Smooth muscle cell (in vitro differentiated cells): ENCODE data around the gene XKR7. TPM values are rescaled to one million over a fixed set of nuclear protein-coding genes. Genes with fewer than 3 reads are reported as not detected.

Experiments
- DNase-seq: peaks from one replicate; lab custom pipeline; 2025; ENCODE audit not compliant: unreplicated experiment; lab: John Stamatoyannopoulos, UW
- H2AFZ ChIP-seq: fragments of 200-600 bp; sonication (generic); 2 replicates; pipeline ENCODE4 v1.6.0; 2016; ENCODE audit warnings: antibody characterized with exemption, low read depth, mild to moderate bottlenecking
- H3F3A ChIP-seq: fragments of 200-600 bp; sonication (generic); 2 replicates; pipeline ENCODE4 v1.6.0; 2017; ENCODE audit warnings: antibody characterized with exemption, low read depth
- H3K27ac ChIP-seq: fragments of 200-600 bp; sonication (generic); 2 replicates; pipeline ENCODE4 v1.5.1; 2016; ENCODE audit warnings: low read depth, mild to moderate bottlenecking
- H3K27me3 ChIP-seq: fragments of 200-600 bp; sonication (generic); 2 replicates; pipeline ENCODE4 v1.6.1; 2016; ENCODE audit warnings: low read depth, mild to moderate bottlenecking
- H3K36me3 ChIP-seq: fragments of 200-600 bp; sonication (generic); 2 replicates; pipeline ENCODE4 v1.5.1; 2016; ENCODE audit warnings: low read depth
- H3K4me1 ChIP-seq: fragments of 200-600 bp; sonication (generic); 2 replicates; pipeline ENCODE4 v1.5.1; 2016; ENCODE audit warnings: low read depth
- H3K4me2 ChIP-seq: fragments of 200-600 bp; sonication (generic); 2 replicates; pipeline ENCODE4 v1.6.0; 2016; ENCODE audit warnings: mild to moderate bottlenecking
- H3K4me3 ChIP-seq: fragments of 200-600 bp; sonication (generic); 2 replicates; pipeline ENCODE4 v1.5.1; 2016; ENCODE audit warnings: mild to moderate bottlenecking
- H3K79me2 ChIP-seq: fragments of 200-600 bp; sonication (generic); 2 replicates; pipeline ENCODE4 v1.6.0; 2016; ENCODE audit warnings: low read depth, mild to moderate bottlenecking
- H3K9ac ChIP-seq: fragments of 200-600 bp; sonication (generic); 2 replicates; pipeline ENCODE4 v1.6.0; 2016; ENCODE audit warnings: low read depth
- H3K9me3 ChIP-seq: fragments of 200-600 bp; sonication (generic); replicated peaks from 2 replicates; pipeline ENCODE4 v1.5.1; 2016; ENCODE audit warnings: low read depth
- H4K20me1 ChIP-seq: fragments of 200-600 bp; sonication (generic); 2 replicates; pipeline ENCODE4 v1.6.0; 2016; ENCODE audit warnings: low read depth
- WGBS: methylation state at CpG from one replicate; pipeline ENCODE4 v1.1.7; 2016; ENCODE audit warnings: low lambda C conversion rate; 5-methylcytosine and 5-hydroxymethylcytosine counted together
- polyA plus RNA-seq: library from polyadenylated mRNA; unstranded; fragments of >200 nt; fragmentation: Nextera tagmentation; extraction: Ambion mirVana; gene quantifications from 2 replicates; pipeline ENCODE4 v1.2.1, GENCODE V29; 2016
- small RNA-seq: library from RNA; depleted of rRNA; stranded (forward); fragments of <200 nt; gene quantifications from one replicate; pipeline ENCODE3, GENCODE V24; 2014
- total RNA-seq: library from RNA; depleted of rRNA; stranded (reverse); fragments of >200 nt; gene quantifications from 2 replicates; pipeline ENCODE4 v1.2.3, GENCODE V29; 2014
- TF ChIP-seq, protein P1 (sequence below): fragments of 200-600 bp; sonication (generic); IDR thresholded peaks from 2 replicates; pipeline ENCODE4 v1.5.1; 2017; ENCODE audit warnings: borderline replicate concordance, mild to moderate bottlenecking, antibody characterized with exemption; ENCODE audit not compliant: insufficient read depth, poor library complexity, severe bottlenecking

The XKR7 gene
- total and polyA plus RNA-seq, 2 experiments from 2014 or later: not detected

DNA sequence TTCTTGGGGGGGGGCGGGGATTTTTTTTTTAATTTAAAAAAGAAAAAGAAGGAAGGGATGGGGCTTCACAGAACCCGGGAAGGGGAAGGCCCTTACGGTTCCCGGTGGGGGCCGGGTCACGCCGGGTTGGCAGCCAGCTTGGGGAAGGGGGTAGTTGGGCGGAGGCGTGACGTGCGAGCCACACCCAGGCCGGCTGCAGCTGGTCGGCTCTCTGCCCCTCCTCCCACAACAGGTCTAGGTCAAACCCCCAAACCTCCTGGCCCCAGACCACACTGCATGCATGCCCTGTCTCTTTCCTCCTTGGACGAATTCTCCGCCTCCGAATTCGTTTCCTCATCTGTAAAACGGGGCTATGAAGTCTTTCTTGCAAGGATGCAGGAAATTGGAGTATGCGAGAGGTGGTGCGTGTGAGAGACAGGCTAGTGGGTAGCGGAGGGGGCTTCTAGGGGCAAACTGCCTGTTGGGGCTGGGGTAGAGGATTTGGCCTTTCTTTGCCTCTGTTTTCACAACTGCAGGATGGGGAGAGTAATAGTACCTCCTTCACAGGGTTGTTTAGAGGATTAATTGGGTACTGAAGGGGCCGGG, 84.9 kb downstream of the XKR7 start:
- Histone ChIP-seq H3K27me3 (peaks cover 86% of the 10 kb centered on the region), H3K9me3 (no peaks in the 10 kb centered on the region), H3K4me3 (peak overlapping the region; percentile 47), H4K20me1 (no peaks in the 10 kb centered on the region), H3K36me3 (no peaks in the 10 kb centered on the region), H2AFZ (no peak overlapping the region), H3F3A (no peaks in the 10 kb centered on the region), H3K4me1 (peaks cover 4% of the 10 kb centered on the region), H3K9ac (no peak overlapping the region), H3K79me2 (no peaks in the 10 kb centered on the region), H3K27ac (no peak overlapping the region), H3K4me2 (peak overlapping the region; percentile 85)
- TF ChIP-seq, protein P1, sequence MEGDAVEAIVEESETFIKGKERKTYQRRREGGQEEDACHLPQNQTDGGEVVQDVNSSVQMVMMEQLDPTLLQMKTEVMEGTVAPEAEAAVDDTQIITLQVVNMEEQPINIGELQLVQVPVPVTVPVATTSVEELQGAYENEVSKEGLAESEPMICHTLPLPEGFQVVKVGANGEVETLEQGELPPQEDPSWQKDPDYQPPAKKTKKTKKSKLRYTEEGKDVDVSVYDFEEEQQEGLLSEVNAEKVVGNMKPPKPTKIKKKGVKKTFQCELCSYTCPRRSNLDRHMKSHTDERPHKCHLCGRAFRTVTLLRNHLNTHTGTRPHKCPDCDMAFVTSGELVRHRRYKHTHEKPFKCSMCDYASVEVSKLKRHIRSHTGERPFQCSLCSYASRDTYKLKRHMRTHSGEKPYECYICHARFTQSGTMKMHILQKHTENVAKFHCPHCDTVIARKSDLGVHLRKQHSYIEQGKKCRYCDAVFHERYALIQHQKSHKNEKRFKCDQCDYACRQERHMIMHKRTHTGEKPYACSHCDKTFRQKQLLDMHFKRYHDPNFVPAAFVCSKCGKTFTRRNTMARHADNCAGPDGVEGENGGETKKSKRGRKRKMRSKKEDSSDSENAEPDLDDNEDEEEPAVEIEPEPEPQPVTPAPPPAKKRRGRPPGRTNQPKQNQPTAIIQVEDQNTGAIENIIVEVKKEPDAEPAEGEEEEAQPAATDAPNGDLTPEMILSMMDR: no peak
- 19% methylated on average over 22 of the region's 22 CpGs for WGBS
- DNase-seq: no peak

Small RNAs within 50 kb of the gene (small RNA-seq; reads per million reads assigned to genes)
- gene RNA5SP481: 0.08 reads per million
- gene RNA5SP482: 0.08 reads per million

Other genes starting within 250 kb of the XKR7 start
- gene BCL2L1, start 245.3 kb upstream of the XKR7 start, total RNA-seq: 35.5 and 47.0 TPM in 2 replicates
- gene BCL2L1, start 245.3 kb upstream of the XKR7 start, polyA plus RNA-seq: 24.8 and 41.1 TPM in 2 replicates
- 24.5 and 28.3 TPM in 2 replicates for gene TPX2, start 228.9 kb upstream of the XKR7 start, total RNA-seq
- 18.7 and 21.7 TPM in 2 replicates for gene TPX2, start 228.9 kb upstream of the XKR7 start, polyA plus RNA-seq
- gene MYLK2, start 148.8 kb upstream of the XKR7 start, total RNA-seq: 0.09 and 0.54 TPM in 2 replicates
- gene MYLK2, start 148.8 kb upstream of the XKR7 start, polyA plus RNA-seq: 0.22 TPM in 1 of 2 replicates, not detected in the other
- gene FOXS1, start 122.5 kb upstream of the XKR7 start, total RNA-seq: 0.09 and 2.6 TPM in 2 replicates
- 2.1 and 3.3 TPM in 2 replicates for gene FOXS1, start 122.5 kb upstream of the XKR7 start, polyA plus RNA-seq
- 10.2 and 13.6 TPM in 2 replicates for gene DUSP15, start 97.6 kb upstream of the XKR7 start, total RNA-seq
- 3.7 and 6.2 TPM in 2 replicates for gene DUSP15, start 97.6 kb upstream of the XKR7 start, polyA plus RNA-seq
- not detected in 2 replicates for gene TTLL9, start 97.5 kb upstream of the XKR7 start, total RNA-seq
- 0.13 and 0.18 TPM in 2 replicates for gene TTLL9, start 97.5 kb upstream of the XKR7 start, polyA plus RNA-seq
- 7.0 and 8.1 TPM in 2 replicates for gene PDRG1, start 16.1 kb upstream of the XKR7 start, total RNA-seq
- 30.3 and 41.6 TPM in 2 replicates for gene PDRG1, start 16.1 kb upstream of the XKR7 start, polyA plus RNA-seq
- gene CCM2L, start 42.3 kb downstream of the XKR7 start, total RNA-seq: 0.27 TPM in 1 of 2 replicates, not detected in the other
- gene CCM2L, start 42.3 kb downstream of the XKR7 start, polyA plus RNA-seq: 0.27 TPM in 1 of 2 replicates, not detected in the other
- gene HCK, start 84.1 kb downstream of the XKR7 start, total RNA-seq: 2.0 and 2.5 TPM in 2 replicates
- gene HCK, start 84.1 kb downstream of the XKR7 start, polyA plus RNA-seq: 2.1 and 2.4 TPM in 2 replicates
- 59.2 and 75.8 TPM in 2 replicates for gene TM9SF4, start 141.6 kb downstream of the XKR7 start, total RNA-seq
- 73.9 and 90.2 TPM in 2 replicates for gene TM9SF4, start 141.6 kb downstream of the XKR7 start, polyA plus RNA-seq
- 13.7 and 18.7 TPM in 2 replicates for gene PLAGL2, start 239.6 kb downstream of the XKR7 start, total RNA-seq
- 10.4 and 14.6 TPM in 2 replicates for gene PLAGL2, start 239.6 kb downstream of the XKR7 start, polyA plus RNA-seq
- 45.0 and 51.2 TPM in 2 replicates for gene POFUT1, start 239.7 kb downstream of the XKR7 start, total RNA-seq
- gene POFUT1, start 239.7 kb downstream of the XKR7 start, polyA plus RNA-seq: 35.6 and 44.3 TPM in 2 replicates